Measurements from ENCODE around the gene ADK.

GRCh38 chr10:74164716-74165529 lies 13.9 kb downstream of the ADK start:
- TF ChIP-seq CTCF (conservative IDR thresholded peaks at IDR 0.05; ENCODE audit: low read depth, low read length) (no peak), USF2 (IDR thresholded peaks at IDR 0.05; ENCODE audit: low read depth, low read length) (no peak), RAD21 (IDR thresholded peaks at IDR 0.05; ENCODE audit: low read length) (no peak), MAZ (IDR thresholded peaks at IDR 0.05; ENCODE audit: borderline replicate concordance, low read depth, low read length) (no peak), POLR2A (IDR thresholded peaks at IDR 0.05; ENCODE audit: low read depth, low read length) (no peak), MXI1 (IDR thresholded peaks at IDR 0.05; ENCODE audit: borderline replicate concordance, low read depth, low read length) (no peak), RFX5 (IDR thresholded peaks at IDR 0.05; ENCODE audit: low read depth, low read length) (no peak), FOS (IDR thresholded peaks at IDR 0.05; ENCODE audit: low read depth, low read length) (no peak), CEBPB (IDR thresholded peaks at IDR 0.05; ENCODE audit: low read depth, low read length) (no peak), RCOR1 (IDR thresholded peaks at IDR 0.05; ENCODE audit: insufficient replicate concordance, low read length) (no peak), NFE2L2 (IDR thresholded peaks at IDR 0.05; ENCODE audit: low read depth, low read length) (no peak)

All from IMR-90 (cell line).